GM19372 (cell line): Measurements from ENCODE around the gene ASB2.

Source experiments
- ATAC-seq: cut with Tn5 transposase; IDR thresholded peaks from one replicate; pipeline ENCODE4 v1.9.1; 2021; ENCODE audit warnings: mild to moderate bottlenecking, low read depth, moderate library complexity; ENCODE audit not compliant: unreplicated experiment

Gene ASB2

DNA sequence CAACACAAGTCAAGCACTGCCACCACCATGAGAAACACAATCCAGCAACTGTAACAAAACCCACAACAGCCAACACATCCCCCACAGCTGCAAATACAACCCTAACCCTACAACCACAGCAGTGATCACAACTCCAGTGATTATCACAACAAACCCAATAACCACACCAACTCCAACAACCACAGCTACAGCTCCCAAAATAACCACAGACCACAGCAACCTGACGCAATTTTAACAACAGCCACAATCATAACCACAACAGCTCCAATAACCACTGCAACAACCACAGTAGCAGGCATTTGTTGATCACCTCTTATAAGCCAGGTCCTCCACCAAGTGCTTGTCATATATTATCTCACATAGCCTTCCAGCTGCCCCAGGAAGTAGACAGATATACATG is 91.4 kb downstream of the ASB2 start:
- ATAC-seq: no peak
